ENCODE results near the gene H2BK1. TPM values are rescaled to one million over a fixed set of nuclear protein-coding genes. Genes with fewer than 3 reads are reported as not detected.
A peak's percentile ranks its signal among the peaks of the same experiment; 100 is the strongest.

Gene H2BK1
- total and polyA plus RNA-seq, 2 of the 13 experiments (the other 11 are each of a cell fraction or from before 2014, with no cell fraction given), result not detected

DNA sequence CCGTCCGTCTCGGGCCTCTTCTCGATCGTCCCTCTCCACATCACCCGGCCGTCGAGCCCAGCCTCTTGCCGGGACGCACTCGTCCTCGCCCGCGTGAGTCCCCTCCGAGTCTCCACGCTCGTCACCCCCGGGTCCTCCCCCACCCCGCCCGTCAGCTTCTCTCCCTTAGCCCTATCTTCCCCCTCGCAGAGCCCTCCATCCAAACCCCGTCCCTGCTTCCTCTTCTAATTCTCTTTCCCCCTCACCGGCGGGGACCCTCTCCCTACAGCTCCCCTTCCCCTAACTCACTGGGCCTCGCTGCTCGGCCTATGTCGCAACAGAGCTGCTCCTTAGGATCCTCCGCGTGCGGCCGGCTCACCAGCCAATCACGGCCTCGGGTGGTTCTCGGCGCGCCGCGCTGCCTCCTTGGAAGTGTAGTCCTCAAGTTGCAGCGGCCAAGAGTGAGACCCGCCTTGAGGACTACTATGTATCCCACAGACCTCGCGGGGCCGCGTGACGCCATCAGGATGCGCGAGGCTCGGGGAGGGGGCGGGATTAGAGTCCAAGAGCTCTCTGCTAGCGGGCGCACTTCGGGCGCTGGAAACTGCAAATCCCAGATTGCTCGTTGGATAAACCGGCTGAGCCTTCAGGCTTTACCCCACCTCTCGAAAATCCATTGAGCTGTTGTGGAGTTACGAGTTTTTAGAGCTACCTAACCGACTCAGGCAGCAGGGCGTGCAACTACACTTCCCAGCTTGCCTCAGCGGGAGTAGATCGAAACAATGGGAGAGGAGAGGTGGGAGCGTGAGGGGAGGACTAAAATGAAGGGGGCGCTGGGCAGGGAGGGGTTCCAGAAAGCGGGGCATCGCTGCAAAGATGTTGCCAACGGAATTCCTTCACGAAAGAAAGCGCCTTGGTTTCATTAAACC lies 16.8 kb upstream of the H2BK1 start, which contains the start of gene ABCF2 (continued):
- no peak for TF ChIP-seq ZNF841 (CRISPR knock-in tag; IDR thresholded peaks at IDR 0.05; ENCODE audit: borderline replicate concordance)
- TF ChIP-seq, protein P1, sequence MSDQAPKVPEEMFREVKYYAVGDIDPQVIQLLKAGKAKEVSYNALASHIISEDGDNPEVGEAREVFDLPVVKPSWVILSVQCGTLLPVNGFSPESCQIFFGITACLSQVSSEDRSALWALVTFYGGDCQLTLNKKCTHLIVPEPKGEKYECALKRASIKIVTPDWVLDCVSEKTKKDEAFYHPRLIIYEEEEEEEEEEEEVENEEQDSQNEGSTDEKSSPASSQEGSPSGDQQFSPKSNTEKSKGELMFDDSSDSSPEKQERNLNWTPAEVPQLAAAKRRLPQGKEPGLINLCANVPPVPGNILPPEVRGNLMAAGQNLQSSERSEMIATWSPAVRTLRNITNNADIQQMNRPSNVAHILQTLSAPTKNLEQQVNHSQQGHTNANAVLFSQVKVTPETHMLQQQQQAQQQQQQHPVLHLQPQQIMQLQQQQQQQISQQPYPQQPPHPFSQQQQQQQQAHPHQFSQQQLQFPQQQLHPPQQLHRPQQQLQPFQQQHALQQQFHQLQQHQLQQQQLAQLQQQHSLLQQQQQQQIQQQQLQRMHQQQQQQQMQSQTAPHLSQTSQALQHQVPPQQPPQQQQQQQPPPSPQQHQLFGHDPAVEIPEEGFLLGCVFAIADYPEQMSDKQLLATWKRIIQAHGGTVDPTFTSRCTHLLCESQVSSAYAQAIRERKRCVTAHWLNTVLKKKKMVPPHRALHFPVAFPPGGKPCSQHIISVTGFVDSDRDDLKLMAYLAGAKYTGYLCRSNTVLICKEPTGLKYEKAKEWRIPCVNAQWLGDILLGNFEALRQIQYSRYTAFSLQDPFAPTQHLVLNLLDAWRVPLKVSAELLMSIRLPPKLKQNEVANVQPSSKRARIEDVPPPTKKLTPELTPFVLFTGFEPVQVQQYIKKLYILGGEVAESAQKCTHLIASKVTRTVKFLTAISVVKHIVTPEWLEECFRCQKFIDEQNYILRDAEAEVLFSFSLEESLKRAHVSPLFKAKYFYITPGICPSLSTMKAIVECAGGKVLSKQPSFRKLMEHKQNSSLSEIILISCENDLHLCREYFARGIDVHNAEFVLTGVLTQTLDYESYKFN (CRISPR knock-in tag; conservative IDR thresholded peaks at IDR 0.05), result peak; percentile 41; the same call in 1 of the 2 replicates
- TF ChIP-seq, protein P2, sequence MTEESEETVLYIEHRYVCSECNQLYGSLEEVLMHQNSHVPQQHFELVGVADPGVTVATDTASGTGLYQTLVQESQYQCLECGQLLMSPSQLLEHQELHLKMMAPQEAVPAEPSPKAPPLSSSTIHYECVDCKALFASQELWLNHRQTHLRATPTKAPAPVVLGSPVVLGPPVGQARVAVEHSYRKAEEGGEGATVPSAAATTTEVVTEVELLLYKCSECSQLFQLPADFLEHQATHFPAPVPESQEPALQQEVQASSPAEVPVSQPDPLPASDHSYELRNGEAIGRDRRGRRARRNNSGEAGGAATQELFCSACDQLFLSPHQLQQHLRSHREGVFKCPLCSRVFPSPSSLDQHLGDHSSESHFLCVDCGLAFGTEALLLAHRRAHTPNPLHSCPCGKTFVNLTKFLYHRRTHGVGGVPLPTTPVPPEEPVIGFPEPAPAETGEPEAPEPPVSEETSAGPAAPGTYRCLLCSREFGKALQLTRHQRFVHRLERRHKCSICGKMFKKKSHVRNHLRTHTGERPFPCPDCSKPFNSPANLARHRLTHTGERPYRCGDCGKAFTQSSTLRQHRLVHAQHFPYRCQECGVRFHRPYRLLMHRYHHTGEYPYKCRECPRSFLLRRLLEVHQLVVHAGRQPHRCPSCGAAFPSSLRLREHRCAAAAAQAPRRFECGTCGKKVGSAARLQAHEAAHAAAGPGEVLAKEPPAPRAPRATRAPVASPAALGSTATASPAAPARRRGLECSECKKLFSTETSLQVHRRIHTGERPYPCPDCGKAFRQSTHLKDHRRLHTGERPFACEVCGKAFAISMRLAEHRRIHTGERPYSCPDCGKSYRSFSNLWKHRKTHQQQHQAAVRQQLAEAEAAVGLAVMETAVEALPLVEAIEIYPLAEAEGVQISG (CRISPR knock-in tag; IDR thresholded peaks at IDR 0.05), result peak; percentile 97
- TF ChIP-seq ZNF83 (CRISPR knock-in tag; IDR thresholded peaks at IDR 0.05; ENCODE audit: borderline replicate concordance), result no peak
- no peak for TF ChIP-seq ZMYM3 (CRISPR knock-in tag; IDR thresholded peaks at IDR 0.05)
- no peak for TF ChIP-seq ZSCAN22 (CRISPR knock-in tag; IDR thresholded peaks at IDR 0.05)
- TF ChIP-seq ZSCAN12 (CRISPR knock-in tag; IDR thresholded peaks at IDR 0.05), result no peak
- TF ChIP-seq, protein P3, sequence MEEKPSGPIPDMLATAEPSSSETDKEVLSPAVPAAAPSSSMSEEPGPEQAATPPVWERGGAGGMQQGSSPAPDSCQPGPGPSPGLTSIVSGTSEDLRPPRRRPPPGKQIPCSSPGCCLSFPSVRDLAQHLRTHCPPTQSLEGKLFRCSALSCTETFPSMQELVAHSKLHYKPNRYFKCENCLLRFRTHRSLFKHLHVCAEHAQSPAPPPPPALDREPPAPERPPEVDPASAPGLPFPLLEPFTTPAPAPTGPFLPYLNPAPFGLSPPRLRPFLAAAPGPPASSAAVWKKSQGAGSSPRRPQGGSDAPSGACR (CRISPR knock-in tag; IDR thresholded peaks at IDR 0.05), result no peak
- TF ChIP-seq ZNF256 (CRISPR knock-in tag; conservative IDR thresholded peaks at IDR 0.05), result no peak
- TF ChIP-seq, protein P4, sequence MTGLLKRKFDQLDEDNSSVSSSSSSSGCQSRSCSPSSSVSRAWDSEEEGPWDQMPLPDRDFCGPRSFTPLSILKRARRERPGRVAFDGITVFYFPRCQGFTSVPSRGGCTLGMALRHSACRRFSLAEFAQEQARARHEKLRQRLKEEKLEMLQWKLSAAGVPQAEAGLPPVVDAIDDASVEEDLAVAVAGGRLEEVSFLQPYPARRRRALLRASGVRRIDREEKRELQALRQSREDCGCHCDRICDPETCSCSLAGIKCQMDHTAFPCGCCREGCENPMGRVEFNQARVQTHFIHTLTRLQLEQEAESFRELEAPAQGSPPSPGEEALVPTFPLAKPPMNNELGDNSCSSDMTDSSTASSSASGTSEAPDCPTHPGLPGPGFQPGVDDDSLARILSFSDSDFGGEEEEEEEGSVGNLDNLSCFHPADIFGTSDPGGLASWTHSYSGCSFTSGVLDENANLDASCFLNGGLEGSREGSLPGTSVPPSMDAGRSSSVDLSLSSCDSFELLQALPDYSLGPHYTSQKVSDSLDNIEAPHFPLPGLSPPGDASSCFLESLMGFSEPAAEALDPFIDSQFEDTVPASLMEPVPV (CRISPR knock-in tag; IDR thresholded peaks at IDR 0.05), result peak; percentile 69; the same call in 1 of the 2 replicates
- TF ChIP-seq ZNF709 (CRISPR knock-in tag; IDR thresholded peaks at IDR 0.05), result peak; percentile 82
- TF ChIP-seq, protein P5, sequence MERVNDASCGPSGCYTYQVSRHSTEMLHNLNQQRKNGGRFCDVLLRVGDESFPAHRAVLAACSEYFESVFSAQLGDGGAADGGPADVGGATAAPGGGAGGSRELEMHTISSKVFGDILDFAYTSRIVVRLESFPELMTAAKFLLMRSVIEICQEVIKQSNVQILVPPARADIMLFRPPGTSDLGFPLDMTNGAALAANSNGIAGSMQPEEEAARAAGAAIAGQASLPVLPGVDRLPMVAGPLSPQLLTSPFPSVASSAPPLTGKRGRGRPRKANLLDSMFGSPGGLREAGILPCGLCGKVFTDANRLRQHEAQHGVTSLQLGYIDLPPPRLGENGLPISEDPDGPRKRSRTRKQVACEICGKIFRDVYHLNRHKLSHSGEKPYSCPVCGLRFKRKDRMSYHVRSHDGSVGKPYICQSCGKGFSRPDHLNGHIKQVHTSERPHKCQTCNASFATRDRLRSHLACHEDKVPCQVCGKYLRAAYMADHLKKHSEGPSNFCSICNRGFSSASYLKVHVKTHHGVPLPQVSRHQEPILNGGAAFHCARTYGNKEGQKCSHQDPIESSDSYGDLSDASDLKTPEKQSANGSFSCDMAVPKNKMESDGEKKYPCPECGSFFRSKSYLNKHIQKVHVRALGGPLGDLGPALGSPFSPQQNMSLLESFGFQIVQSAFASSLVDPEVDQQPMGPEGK (CRISPR knock-in tag; IDR thresholded peaks at IDR 0.05), result 0 out of 2 replicates have a peak, but pooled peaks have one; percentile 27
- TF ChIP-seq PAF1 (CRISPR knock-in tag; IDR thresholded peaks at IDR 0.05), result no peak
- no peak; the same call in 1 of the 2 replicates for TF ChIP-seq ATF7-NPFF (CRISPR knock-in tag; IDR thresholded peaks at IDR 0.05; ENCODE audit: low read depth)
- TF ChIP-seq ZNF782 (CRISPR knock-in tag; IDR thresholded peaks at IDR 0.05; ENCODE audit: borderline replicate concordance), result no peak
